GM19099 (cell line): ENCODE measurements around the gene ACTL10.

Experiments
- POLR2A ChIP-seq: IDR thresholded peaks from 3 replicates; pipeline ENCODE4 v1.6.1; 2011; ENCODE audit warnings: low read depth; ENCODE audit not compliant: insufficient read length; ENCODE audit errors: extremely low read depth

ACTL10 gene

GRCh38 chr20:33676652-33677645 is 10.2 kb downstream of the ACTL10 start:
- no peak for TF ChIP-seq POLR2A

GRCh38 chr20:33677991-33678702 is 11.4 kb downstream of the ACTL10 start:
- TF ChIP-seq POLR2A, result no peak

GRCh38 chr20:33679758-33680485 is 13.2 kb downstream of the ACTL10 start:
- TF ChIP-seq POLR2A, result peak; percentile 26

- no peak for TF ChIP-seq POLR2A
Observed at GRCh38 chr20:33680686-33681085, 13.9 kb downstream of the ACTL10 start.

- TF ChIP-seq POLR2A, result no peak
Observed at GRCh38 chr20:33681288-33681687, 14.5 kb downstream of the ACTL10 start.

GRCh38 chr20:33681728-33682353 is 15.1 kb downstream of the ACTL10 start:
- no peak for TF ChIP-seq POLR2A

GRCh38 chr20:33684533-33685327 is 18.0 kb downstream of the ACTL10 start:
- TF ChIP-seq POLR2A, result no peak

GRCh38 chr20:33685328-33686099 is 18.8 kb downstream of the ACTL10 start:
- peak; percentile 52 for TF ChIP-seq POLR2A

GRCh38 chr20:33686100-33686983 is 19.6 kb downstream of the ACTL10 start, which contains the start of gene E2F1:
TSS of gene E2F1 (minus strand) at chr20:33686385. CDS start at chr20:33686264, 121 bp downstream.
- peak; percentile 71 for TF ChIP-seq POLR2A

GRCh38 chr20:33686984-33687366 is 20.2 kb downstream of the ACTL10 start:
- TF ChIP-seq POLR2A, result no peak

- TF ChIP-seq POLR2A, result no peak
Observed at GRCh38 chr20:33687370-33687915, 20.7 kb downstream of the ACTL10 start.
